ENCODE results near the gene OLFML2A.

GRCh38 chr9:124768334-124768733, 8.6 kb upstream of the OLFML2A start:
- TF ChIP-seq, protein P1, sequence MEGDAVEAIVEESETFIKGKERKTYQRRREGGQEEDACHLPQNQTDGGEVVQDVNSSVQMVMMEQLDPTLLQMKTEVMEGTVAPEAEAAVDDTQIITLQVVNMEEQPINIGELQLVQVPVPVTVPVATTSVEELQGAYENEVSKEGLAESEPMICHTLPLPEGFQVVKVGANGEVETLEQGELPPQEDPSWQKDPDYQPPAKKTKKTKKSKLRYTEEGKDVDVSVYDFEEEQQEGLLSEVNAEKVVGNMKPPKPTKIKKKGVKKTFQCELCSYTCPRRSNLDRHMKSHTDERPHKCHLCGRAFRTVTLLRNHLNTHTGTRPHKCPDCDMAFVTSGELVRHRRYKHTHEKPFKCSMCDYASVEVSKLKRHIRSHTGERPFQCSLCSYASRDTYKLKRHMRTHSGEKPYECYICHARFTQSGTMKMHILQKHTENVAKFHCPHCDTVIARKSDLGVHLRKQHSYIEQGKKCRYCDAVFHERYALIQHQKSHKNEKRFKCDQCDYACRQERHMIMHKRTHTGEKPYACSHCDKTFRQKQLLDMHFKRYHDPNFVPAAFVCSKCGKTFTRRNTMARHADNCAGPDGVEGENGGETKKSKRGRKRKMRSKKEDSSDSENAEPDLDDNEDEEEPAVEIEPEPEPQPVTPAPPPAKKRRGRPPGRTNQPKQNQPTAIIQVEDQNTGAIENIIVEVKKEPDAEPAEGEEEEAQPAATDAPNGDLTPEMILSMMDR (conservative IDR thresholded peaks at IDR 0.05 in 1 of 2, IDR thresholded peaks at IDR 0.05 in 1 of 2; ENCODE audit: low read depth in 1 of 2, low read length in 2 of 2), result no peak
- no peak for TF ChIP-seq EZH2 (IDR thresholded peaks at IDR 0.05; ENCODE audit: low read length, missing control alignments)

Measured in fibroblast of lung (primary cell).